ENCODE measurements around the gene CNTNAP1. TPM values are rescaled to one million over a fixed set of nuclear protein-coding genes. Genes with fewer than 3 reads are reported as not detected.

CNTNAP1 gene
- total RNA-seq, 2 experiments from 2014 or later = 4.4 to 4.5 TPM

DNA sequence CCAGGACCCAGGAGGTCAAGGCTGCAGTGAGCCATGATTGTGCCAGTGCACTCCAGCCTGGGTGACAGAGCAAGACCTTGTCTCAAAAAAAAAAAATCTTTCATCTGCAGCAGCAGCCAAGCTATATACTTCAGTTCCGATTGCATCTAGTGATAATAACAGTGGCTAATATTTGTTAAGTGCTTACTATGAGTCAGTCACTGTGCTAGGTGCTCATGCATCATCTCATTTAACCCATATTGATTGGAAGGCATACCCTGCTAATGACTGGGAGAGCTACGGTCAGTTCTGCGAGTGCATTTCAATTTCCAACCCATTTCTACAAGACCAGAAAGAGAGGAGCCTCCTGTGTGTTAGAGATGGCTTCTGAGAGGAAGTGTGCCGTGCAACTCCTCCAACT lies 30.9 kb upstream of the CNTNAP1 start:
- Mint-ChIP-seq H3K4me3 (no peak overlapping the region), H3K9me3 (no peaks in the 10 kb centered on the region), H3K27me3 (peaks cover 20% of the 10 kb centered on the region), H3K27ac (no peak overlapping the region), H3K36me3 (ENCODE audit: low read depth) (no peaks in the 10 kb centered on the region), H3K4me1 (ENCODE audit: low read depth) (peaks cover 4% of the 10 kb centered on the region)
- H3K27me3 ChIP-seq (ENCODE audit: control insufficient read depth in 1 of 2, insufficient read depth in 2 of 2, low read length in 2 of 2) = peaks cover 9 to 11% of the 10 kb centered on the region in 2 experiments
- TF ChIP-seq, protein P1, sequence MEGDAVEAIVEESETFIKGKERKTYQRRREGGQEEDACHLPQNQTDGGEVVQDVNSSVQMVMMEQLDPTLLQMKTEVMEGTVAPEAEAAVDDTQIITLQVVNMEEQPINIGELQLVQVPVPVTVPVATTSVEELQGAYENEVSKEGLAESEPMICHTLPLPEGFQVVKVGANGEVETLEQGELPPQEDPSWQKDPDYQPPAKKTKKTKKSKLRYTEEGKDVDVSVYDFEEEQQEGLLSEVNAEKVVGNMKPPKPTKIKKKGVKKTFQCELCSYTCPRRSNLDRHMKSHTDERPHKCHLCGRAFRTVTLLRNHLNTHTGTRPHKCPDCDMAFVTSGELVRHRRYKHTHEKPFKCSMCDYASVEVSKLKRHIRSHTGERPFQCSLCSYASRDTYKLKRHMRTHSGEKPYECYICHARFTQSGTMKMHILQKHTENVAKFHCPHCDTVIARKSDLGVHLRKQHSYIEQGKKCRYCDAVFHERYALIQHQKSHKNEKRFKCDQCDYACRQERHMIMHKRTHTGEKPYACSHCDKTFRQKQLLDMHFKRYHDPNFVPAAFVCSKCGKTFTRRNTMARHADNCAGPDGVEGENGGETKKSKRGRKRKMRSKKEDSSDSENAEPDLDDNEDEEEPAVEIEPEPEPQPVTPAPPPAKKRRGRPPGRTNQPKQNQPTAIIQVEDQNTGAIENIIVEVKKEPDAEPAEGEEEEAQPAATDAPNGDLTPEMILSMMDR (IDR thresholded peaks at IDR 0.05) = no peak
- no peak overlapping the region for H3K4me3 ChIP-seq (ENCODE audit: low read length)
- H3K36me3 ChIP-seq (ENCODE audit: insufficient read depth, low read length) = no peaks in the 10 kb centered on the region
- CTCF ChIA-PET = no interaction called here
- POLR2A ChIA-PET = no interaction called here
- H3K27ac ChIP-seq (ENCODE audit: low read depth in 1 of 2, low read length in 2 of 2) = no peak overlapping the region
- intact Hi-C loops (cut with DNase I, micrococcal nuclease) = no loop called here
- no peaks in the 10 kb centered on the region for H3K9me3 ChIP-seq (ENCODE audit: control insufficient read depth in 1 of 2, insufficient read depth in 1 of 2, low read length in 2 of 2)
- no peak for DNase-seq
- ATAC-seq (ENCODE audit: poor library complexity) = no peak
- peaks cover 4% of the 10 kb centered on the region for H3K4me1 ChIP-seq (ENCODE audit: insufficient read depth, low read length)

DNA sequence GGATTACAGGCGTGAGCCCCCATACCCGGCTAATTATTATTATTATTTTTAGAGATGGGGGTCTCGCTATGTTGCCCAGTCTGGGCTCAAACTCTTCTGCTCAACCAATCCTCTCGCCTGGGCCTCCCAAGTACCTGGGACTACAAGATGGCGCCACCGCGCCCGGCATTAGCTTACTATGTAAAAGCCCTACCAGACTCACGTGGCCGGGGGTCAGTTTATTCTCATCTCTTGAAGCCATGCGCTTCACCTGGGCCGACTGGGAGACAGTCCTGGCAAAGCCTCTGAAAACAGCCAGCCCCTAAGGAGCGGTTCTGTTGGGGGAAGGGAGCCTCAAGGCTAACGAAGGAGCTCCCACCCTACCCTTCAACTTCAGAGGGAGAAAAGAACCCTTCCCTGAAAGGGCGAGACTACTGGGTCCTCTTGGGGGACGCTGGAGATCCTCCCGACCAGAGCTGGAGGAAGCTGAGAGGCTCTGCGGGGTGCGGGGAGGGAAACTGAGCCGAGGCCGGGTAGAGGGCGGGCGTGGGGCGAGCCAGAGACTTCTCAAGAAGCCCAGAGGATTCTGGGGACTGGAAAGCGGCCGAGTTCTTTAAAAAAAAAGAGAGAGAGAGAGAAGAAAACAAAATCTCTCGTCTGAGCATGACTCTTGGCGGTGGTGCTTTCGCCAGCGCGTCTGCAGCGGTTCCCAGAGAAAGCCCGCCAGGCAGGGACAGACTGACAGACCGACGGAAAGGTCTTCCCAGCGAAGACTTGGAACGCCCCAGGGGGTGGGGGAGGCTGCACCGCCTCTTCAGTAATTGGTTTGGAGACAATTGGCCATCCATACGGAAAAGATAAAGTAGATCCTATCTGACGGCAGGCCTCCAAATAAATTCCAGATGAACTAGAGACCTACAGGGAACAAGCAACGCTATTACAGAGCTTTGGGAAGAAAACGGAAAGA lies 28.9 kb upstream of the CNTNAP1 start:
- POLR2A ChIA-PET = no interaction called here
- no peaks in the 10 kb centered on the region for H3K36me3 ChIP-seq (ENCODE audit: insufficient read depth, low read length)
- peaks cover 9% of the 10 kb centered on the region for H3K4me1 Mint-ChIP-seq (ENCODE audit: low read depth)
- H3K27ac Mint-ChIP-seq = no peak overlapping the region
- peaks cover 5% of the 10 kb centered on the region for H3K4me1 ChIP-seq (ENCODE audit: insufficient read depth, low read length)
- H3K9me3 Mint-ChIP-seq = no peaks in the 10 kb centered on the region
- intact Hi-C loops (cut with DNase I, micrococcal nuclease) = no loop called here
- ATAC-seq (ENCODE audit: poor library complexity) = no peak
- H3K36me3 Mint-ChIP-seq (ENCODE audit: low read depth) = no peaks in the 10 kb centered on the region
- CTCF ChIA-PET = no interaction called here
- H3K4me3 ChIP-seq (ENCODE audit: low read length) = no peak overlapping the region
- TF ChIP-seq, protein P1 (IDR thresholded peaks at IDR 0.05) = no peak
- no peak overlapping the region for H3K4me3 Mint-ChIP-seq
- H3K9me3 ChIP-seq (ENCODE audit: control insufficient read depth in 1 of 2, insufficient read depth in 1 of 2, low read length in 2 of 2) = no peaks in the 10 kb centered on the region
- H3K27me3 Mint-ChIP-seq = peaks cover 20% of the 10 kb centered on the region
- DNase-seq = no peak
- no peak overlapping the region for H3K27ac ChIP-seq (ENCODE audit: low read depth in 1 of 2, low read length in 2 of 2)
- peaks cover 9 to 11% of the 10 kb centered on the region in 2 experiments for H3K27me3 ChIP-seq (ENCODE audit: control insufficient read depth in 1 of 2, insufficient read depth in 2 of 2, low read length in 2 of 2)

DNA sequence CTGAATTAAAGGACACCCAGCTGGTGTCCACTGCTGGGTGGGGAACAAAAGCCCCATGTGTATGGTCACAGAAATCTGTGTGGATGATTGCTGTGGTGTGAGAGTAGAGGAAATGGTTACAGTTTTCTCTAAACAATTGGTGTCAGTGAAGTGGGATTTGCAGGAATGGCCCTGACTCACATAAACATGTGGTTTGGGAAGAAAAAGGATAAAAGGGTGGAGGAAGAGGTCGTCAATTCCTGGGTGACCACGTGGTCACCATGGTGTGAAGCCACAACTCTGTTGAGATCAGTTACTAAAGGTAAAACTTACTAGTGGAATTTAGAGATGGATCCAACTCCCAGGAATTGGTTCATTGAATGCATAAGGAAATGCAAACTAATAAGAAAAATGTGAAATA lies 26.8 kb upstream of the CNTNAP1 start:
- Mint-ChIP-seq H3K36me3 (ENCODE audit: low read depth) (peaks cover 6% of the 10 kb centered on the region), H3K9me3 (no peaks in the 10 kb centered on the region), H3K4me1 (ENCODE audit: low read depth) (peaks cover 21% of the 10 kb centered on the region), H3K27me3 (peaks cover 17% of the 10 kb centered on the region), H3K27ac (no peak overlapping the region), H3K4me3 (peak overlapping the region; percentile 40)
- ChIA-PET POLR2A (no interaction called here), CTCF (no interaction called here)
- ATAC-seq (ENCODE audit: poor library complexity) = no peak
- intact Hi-C loops (cut with DNase I, micrococcal nuclease) = no loop called here
- TF ChIP-seq, protein P1 (IDR thresholded peaks at IDR 0.05) = no peak
- H3K4me1 ChIP-seq (ENCODE audit: insufficient read depth, low read length) = peaks cover 19% of the 10 kb centered on the region
- H3K36me3 ChIP-seq (ENCODE audit: insufficient read depth, low read length) = no peaks in the 10 kb centered on the region
- H3K27ac ChIP-seq (ENCODE audit: low read depth in 1 of 2, low read length in 2 of 2) = no peak overlapping the region
- H3K27me3 ChIP-seq (ENCODE audit: control insufficient read depth in 1 of 2, insufficient read depth in 2 of 2, low read length in 2 of 2) = peaks cover 9 to 11% of the 10 kb centered on the region in 2 experiments
- no peaks in the 10 kb centered on the region for H3K9me3 ChIP-seq (ENCODE audit: control insufficient read depth in 1 of 2, insufficient read depth in 1 of 2, low read length in 2 of 2)
- no peak overlapping the region for H3K4me3 ChIP-seq (ENCODE audit: low read length)
- DNase-seq = no peak
